CD4-positive, alpha-beta T cell treated with Interleukin-15 for 1 hour (primary cell): ENCODE measurements around the gene ALKBH2.
A peak's percentile ranks its signal among the peaks of the same experiment; 100 is the strongest.

ENCODE experiments used
- DNase-seq: peaks from one replicate; pipeline ENCODE4 v3.0.0-alpha.2; 2020

ALKBH2 gene

DNA sequence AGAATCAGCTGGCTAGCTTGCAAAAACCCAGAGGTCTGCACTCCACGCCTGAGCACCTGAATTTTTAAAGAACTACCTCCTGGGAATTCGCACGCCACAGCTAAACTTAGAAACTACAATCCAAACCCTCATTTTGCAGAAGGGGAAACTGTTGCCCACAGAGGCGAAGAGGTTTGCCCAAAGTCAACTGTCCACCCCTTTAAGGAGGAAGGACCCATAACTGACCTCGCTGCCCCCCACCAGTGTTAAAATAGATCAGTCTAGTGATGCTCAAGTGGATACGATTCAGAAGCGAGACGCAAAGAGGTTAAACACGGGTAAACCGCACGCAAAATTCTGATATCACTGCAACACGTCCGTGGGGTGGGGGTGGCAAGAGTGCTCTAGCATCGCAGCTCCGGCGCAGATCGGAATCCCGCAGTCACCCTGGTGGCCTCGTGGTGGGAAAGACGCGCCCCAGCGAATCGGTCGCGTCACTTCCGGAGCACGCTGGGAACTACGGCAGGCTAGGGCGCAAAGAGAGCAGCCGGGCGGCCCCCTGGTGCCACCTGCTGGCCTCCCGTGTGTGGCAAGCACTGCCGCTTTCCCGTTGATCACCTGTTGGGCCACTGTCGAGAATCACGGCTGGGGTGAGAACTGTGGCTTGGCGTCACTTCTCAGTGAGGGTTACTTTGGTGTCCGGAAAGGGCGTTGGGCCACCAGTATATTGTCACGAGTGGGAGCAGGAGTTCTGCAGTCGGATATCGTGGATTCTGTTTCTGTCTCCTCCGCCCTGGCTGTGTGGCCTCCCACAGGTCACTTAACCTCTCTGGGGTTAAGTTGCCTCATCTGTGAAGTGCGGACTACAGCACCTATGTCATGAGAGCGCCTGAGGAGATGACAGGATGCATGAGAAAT, at the start of gene ALKBH2:
Gene ALKBH2, minus strand, starts transcription at position 451 of the 897 bp plus-strand sequence. CDS start 686 bp downstream, outside the sequence.
- peak; percentile 95 for DNase-seq

- DNase-seq = no peak
These were observed 47.3 kb upstream of the ALKBH2 start for GRCh38 chr12:109140560-109140959.

DNA sequence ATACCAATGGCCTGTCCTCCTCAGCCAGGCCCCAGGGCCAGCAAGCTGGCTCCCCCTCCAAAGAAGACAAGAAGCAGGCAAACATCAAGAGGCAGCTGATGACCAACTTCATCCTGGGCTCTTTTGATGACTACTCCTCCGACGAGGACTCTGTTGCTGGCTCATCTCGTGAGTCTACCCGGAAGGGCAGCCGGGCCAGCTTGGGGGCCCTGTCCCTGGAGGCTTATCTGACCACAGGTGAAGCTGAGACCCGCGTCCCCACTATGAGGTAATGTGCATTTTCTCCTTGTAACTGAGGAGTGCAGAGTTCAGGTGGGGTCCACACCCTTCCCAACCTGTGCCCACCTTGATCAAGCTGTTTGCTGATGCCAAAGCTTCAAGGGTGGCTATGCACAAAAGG, 46.5 kb upstream of the ALKBH2 start:
- DNase-seq = no peak

DNA sequence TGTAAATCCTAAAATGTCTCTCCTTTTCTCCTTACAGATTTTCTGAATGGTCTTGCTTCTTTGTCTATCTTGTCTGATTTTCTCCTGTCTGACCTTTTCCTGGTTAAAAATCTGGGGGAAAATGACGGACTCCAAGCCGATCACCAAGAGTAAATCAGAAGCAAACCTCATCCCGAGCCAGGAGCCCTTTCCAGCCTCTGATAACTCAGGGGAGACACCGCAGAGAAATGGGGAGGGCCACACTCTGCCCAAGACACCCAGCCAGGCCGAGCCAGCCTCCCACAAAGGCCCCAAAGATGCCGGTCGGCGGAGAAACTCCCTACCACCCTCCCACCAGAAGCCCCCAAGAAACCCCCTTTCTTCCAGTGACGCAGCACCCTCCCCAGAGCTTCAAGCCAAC, 46.1 kb upstream of the ALKBH2 start:
- no peak for DNase-seq

DNA sequence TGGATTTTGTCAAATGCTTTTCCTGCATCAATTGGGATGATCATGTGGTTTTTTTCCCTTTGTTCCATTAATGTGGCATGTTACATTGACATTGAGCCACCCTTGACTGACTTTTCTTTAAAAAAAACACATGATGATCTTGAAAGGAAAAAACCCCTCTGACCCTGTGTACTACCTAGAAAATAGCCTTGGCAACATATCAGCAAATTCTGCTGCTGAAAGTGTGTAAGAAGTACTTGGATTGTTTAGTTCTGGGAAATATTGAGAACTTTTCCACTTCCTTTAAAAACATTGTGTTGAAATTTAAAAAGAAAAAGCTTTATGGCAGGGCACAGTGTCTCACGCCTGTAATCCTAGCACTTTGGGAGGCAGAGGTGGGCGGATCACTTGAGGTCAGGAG, 43.8 kb upstream of the ALKBH2 start:
- DNase-seq = no peak

- DNase-seq = no peak
These were observed 41.1 kb upstream of the ALKBH2 start for GRCh38 chr12:109134186-109134917.

- no peak for DNase-seq
These were observed 38.1 kb upstream of the ALKBH2 start for GRCh38 chr12:109131154-109132050.

DNA sequence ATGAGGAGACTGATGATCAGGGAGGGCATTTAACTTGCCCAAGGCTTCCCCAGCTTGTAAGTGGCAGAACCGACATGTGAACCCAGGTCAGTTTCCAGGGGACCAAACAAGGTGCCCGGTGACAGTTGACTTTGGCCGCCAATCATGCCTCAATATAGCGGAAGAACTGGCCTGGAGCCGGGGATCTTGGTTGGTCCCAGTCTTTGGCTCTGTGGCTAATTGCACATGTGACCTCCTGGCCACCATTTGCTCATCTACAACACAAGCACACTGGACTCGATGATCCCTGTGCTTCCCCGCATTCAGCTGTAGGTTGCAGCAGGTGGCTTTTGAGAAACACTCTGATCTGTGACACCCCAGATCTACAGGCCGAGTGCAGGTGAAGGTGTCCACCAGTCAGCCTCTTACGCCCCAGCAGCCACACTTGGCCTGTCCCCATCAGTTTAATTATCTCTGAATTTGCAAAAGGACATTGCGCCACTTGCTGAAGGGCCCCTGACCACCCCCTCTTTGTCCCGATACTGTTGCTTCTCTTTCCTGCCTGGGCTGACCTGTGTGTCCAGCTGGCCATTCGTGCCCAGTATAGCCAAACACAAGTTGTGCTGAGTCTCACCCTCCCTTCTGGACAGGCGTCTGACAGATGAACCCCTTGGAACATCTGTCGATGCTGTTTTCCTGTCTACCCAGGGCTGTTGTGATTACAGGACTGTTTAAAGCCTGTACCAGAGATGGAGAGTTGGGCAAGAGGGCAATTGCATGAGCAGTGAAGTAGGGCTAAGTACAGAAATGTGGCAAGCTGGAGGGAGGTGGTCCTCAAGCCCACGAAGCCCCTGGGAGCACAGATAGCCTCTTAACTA, 37.3 kb upstream of the ALKBH2 start:
- no peak for DNase-seq

DNA sequence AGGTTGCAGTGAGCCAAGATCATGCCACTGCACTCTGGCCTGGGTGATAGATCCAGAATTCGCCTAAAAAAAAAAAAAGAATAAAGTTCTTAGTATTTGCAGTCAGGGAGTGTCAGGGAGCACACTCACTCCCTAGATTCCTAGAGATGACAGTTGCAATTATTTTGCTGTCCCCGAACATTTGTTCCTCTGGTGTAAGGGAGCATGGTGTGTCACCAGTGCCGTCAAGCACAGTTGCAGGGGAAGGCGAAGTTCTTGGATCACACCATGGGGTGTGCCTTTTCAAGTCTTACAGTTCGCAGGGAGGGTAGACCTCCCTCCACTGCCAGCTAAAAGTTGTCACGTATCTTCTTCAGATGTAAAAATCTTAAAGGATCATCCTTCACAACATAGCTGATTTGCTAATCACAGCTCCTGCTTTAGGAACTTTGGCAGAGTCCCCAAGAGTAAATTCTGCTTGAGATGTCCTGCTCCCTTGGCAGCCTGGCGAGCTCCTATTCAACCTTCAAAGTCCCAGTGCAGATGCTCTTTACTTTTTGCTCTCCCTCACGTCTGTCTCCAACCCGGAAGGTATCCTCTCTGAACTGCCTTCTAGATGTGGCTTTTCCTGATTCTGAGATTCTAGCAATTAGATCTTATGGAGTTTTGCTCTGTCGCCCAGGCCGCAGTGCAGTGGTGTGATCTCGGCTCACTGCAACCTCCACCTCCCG, 34.4 kb upstream of the ALKBH2 start:
- DNase-seq = no peak

GRCh38 chr12:109126784-109127183, 33.5 kb upstream of the ALKBH2 start:
- DNase-seq = no peak

DNA sequence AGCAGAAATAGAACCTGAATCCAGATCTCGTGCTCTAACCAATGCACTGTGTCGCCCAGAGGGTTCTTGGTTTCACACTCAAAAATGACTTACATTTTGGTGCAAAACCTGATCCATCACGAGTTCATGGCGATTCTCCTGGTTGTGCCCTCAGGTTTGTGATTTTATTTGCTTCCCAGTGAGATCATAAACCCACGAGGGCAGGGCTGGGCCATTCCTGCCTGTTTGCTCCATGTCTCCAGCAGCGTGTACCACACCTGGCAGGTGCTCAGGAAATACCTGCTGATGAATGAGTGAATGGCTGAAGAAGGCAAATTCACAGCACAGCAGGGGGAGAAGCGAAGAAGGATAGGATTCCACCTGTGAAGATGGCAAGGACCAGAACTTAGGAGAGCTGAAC, 32.5 kb upstream of the ALKBH2 start:
- DNase-seq = no peak

DNA sequence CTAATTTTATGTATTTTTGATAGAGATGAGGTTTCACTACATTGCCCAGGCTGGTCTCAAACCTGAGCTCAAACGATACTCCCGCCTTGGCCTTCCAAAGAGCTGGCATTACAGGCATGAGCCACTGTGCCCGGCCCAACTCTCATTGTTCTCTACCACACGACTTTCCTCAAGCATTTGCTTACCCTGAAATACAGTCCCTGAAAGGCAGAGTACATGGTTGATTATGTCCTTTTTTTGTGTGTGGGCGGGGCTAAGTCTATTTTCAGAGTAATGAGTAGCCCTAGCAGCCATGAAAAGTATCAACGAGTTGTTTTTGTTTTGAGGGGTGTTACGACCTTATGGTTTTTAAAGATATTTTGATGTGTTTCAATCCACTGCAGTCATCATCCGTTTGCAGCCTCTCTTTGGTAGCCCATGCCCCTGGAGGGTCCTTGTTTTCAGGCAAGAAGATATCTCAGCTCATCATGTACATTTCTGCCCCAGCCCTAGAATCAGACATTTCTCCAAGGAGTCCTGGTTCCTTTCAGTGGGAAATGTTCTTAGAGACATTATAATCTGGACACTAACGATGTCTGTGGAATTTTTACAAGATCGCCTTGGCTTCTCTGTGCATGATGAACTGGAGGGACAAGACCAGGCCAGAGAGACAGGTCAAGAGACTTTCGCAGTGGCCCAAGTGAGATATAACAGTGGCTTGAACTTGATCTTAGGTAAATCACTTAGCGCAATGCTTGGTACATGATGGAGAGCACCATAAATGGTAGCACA, 31.8 kb upstream of the ALKBH2 start:
- DNase-seq = no peak

GRCh38 chr12:109121346-109121880, 28.1 kb upstream of the ALKBH2 start:
- DNase-seq = no peak

GRCh38 chr12:109120557-109120956, 27.3 kb upstream of the ALKBH2 start:
- DNase-seq = no peak

- DNase-seq = no peak
These were observed 26.8 kb upstream of the ALKBH2 start for GRCh38 chr12:109120095-109120494.

DNA sequence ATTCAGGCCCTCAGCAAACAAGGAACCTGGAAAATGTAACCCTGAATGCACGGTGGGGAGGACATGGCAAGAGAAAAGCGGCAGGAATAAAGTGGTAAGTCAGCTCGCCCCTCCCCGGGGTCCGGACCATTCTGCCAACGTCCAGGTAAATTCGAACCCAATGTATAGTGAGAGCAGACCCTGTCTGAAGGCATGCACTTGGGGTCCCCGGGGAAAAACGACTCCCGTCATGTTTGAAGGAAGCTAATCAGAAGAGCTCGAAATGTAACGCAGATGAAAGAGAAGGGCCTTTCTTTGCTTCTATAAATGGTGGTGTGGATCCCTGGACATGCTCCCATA, 23.3 kb upstream of the ALKBH2 start:
- no peak for DNase-seq

DNA sequence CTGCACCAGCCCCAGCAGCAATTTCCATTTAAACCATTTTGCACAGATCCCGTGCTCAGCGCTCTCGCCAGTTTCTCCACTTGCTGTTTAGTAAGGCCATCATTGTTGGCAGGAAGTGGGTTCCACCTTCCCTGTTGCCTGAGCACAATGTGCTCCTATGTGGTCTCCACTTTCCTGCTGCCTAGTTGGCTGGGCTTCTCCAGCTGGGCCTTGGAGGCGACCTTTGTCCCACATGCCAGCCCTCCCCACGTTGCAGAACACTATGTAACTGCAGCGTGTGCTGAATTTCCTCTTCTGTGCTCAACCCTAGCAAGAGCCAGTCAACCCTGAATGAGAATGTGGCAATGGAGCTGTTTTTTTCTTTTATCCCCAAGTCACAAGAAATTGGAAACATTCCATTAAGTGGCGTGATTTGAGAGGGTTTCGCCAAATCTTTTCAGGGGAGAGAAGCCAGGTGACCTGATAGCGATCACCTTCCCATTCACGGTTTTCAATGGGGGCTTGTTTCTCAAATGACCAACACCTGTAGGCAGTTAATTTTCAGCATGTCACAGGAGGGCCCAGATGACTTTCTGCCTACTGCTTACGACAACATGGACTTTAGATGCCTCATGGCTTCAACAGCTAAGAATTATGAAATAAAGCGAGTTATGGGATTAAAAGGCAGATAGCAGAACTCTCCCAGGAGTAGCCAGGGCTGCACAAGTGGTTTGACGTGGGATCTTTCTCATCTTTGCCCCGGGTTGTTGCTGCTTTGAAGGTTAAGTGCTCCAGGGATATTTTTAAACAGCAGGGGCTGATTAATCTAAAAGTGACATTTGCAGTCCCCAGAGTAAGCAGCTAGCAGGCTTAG, 22.7 kb upstream of the ALKBH2 start, which contains the start of gene ACACB:
Gene ACACB, plus strand, starts transcription at position 830 of the 853 bp plus-strand sequence. CDS start 22,819 bp downstream, outside the sequence.
- DNase-seq = no peak

GRCh38 chr12:109115404-109115757, 22.1 kb upstream of the ALKBH2 start:
- no peak for DNase-seq

DNA sequence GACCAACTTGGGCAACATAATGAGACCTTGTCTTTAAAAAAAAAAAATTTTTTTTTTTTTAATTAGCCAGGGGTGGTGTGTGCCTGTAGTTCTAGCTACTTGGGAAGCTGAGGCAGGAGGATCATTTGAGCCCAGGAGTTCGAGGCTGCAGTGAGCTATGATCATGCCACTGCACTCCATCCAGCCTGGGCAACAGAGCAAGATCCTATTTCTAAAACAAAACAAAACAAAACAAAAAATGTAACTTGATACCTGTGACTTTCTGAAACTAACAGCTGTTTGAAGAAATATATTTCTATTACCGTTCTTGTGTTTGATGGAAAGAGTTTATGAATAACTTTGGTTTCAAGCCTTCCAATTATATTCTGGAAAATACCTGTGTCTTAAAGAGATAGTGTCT, 21.4 kb upstream of the ALKBH2 start:
- no peak for DNase-seq
